Muscle of back (tissue), 11 donors: ENCODE results near the gene KANK4. TPM values are rescaled to one million over a fixed set of nuclear protein-coding genes. Genes with fewer than 3 reads are reported as not detected.
"Not testable (repeated sequence)": the region's sequence is repeated elsewhere in the genome, so short reads cannot be mapped to it uniquely, and the experiment has no call there.

ENCODE experiments used
- DNase-seq, 3 donors: peaks; one replicate each; pipeline versions ENCODE4 v3.0.0 to v3.0.0-alpha.2; 2013
- polyA plus RNA-seq, 10 donors: library from polyadenylated mRNA; unstranded; fragments of 120-200 nt; gene quantifications; one replicate each; pipeline ENCODE4 v1.2.1, GENCODE V29; 2013; ENCODE audit not compliant: insufficient read length in 10 of 10

KANK4 gene
- polyA plus RNA-seq, 10 donors, result 8.2 to 14.2 (median 10.8) TPM

GRCh38 chr1:62274496-62275485 lies 44.4 kb downstream of the KANK4 start:
- DNase-seq, result peak in 2 of 3 donors; percentile 60 to 81

- no peak for DNase-seq
Observed at GRCh38 chr1:62273953-62274352, 45.3 kb downstream of the KANK4 start.

GRCh38 chr1:62271948-62272728 lies 47.1 kb downstream of the KANK4 start:
- no peak for DNase-seq

GRCh38 chr1:62271134-62271533 lies 48.1 kb downstream of the KANK4 start:
- DNase-seq, result no peak

- DNase-seq, result no peak
Observed at GRCh38 chr1:62269851-62270495, 49.3 kb downstream of the KANK4 start.

GRCh38 chr1:62269439-62269838 lies 49.8 kb downstream of the KANK4 start:
- no peak for DNase-seq

- no peak for DNase-seq
Observed at GRCh38 chr1:62268315-62268714, 50.9 kb downstream of the KANK4 start.

- no peak for DNase-seq
Observed at GRCh38 chr1:62265956-62266935, 53.0 kb downstream of the KANK4 start.

- no peak for DNase-seq
Observed at GRCh38 chr1:62263814-62264353, 55.4 kb downstream of the KANK4 start.

- DNase-seq, result peak in 2 of 3 donors; percentile 28 to 60
Observed at GRCh38 chr1:62263006-62263813, 56.0 kb downstream of the KANK4 start.

GRCh38 chr1:62260688-62261087 lies 58.5 kb downstream of the KANK4 start:
- no peak for DNase-seq

- no peak for DNase-seq
Observed at GRCh38 chr1:62259551-62259950, 59.7 kb downstream of the KANK4 start.

GRCh38 chr1:62250126-62250726 lies 69.0 kb downstream of the KANK4 start:
- DNase-seq, result no peak

- no peak for DNase-seq
Observed at GRCh38 chr1:62247391-62248168, 71.7 kb downstream of the KANK4 start.

- DNase-seq, result no peak
Observed at GRCh38 chr1:62245201-62245600, 74.0 kb downstream of the KANK4 start.

- not testable (repeated sequence) for DNase-seq
Observed at GRCh38 chr1:62244380-62244779, 74.9 kb downstream of the KANK4 start.

GRCh38 chr1:62241371-62242131 lies 77.7 kb downstream of the KANK4 start:
- peak in 1 of 3 donors; percentile 30 for DNase-seq
